Astrocyte of the hippocampus (primary cell): ENCODE results near the gene CTSZ.
"Not testable (repeated sequence)": the region's sequence is repeated elsewhere in the genome, so short reads cannot be mapped to it uniquely, and the experiment has no call there.

Source experiments
- DNase-seq: peaks from one replicate; pipeline ENCODE4 v3.0.0; 2011; ENCODE audit warnings: low read depth, low spot score

Gene CTSZ

GRCh38 chr20:58981628-58982364 lies 25.3 kb downstream of the CTSZ start:
- DNase-seq: no peak

DNA sequence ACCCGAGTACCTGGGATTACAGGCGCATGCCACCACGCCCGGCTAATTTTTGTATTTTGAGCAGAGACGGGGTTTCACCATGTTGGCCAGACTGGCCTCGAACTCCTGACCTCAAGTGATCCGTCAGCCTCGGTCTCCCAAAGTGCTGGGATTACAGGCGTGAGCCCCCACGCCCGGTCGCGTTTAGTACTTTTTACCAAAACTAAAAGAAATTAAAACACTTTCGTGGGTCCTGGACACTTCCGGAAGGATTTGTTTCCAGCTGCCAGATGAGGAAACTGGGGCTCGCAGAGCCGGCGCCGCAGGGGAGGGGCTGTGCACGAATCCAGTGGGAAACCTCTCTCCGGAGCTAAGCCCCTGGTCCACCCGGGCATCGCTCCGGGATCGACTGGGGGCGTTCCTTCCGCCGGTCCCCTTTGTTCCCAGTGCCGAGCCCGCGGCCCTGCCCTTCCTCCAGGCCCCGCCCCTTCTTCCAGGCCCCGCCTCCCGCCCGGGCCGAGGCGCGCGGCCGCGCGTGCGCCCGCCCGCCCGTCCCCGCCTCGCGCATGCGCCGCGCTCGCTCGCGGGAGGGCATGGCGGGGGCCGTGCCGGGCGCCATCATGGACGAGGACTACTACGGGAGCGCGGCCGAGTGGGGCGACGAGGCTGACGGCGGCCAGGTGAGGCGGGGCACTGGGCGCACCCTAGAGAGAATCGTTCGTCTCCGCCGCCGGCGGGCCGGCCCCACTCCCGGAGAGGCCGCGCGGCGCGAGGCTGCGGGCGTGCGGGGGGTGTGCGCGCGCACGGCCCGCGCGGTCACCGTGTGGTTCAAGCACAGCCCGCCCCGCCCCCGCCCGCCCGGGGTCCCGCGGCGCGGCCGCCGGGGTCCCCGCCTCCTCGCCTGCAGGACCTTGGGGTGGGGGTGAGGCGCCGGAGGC lies 26.1 kb downstream of the CTSZ start, which contains the start of gene NELFCD:
Gene NELFCD, plus strand, starts transcription at position 546 of the 917 bp plus-strand sequence. Its CDS starts 54 bp downstream, at position 600.
- DNase-seq: peak; percentile 97

GRCh38 chr20:58978351-58979190 lies 28.5 kb downstream of the CTSZ start:
- no peak for DNase-seq

GRCh38 chr20:58976061-58976730 lies 30.9 kb downstream of the CTSZ start:
- no peak for DNase-seq

DNA sequence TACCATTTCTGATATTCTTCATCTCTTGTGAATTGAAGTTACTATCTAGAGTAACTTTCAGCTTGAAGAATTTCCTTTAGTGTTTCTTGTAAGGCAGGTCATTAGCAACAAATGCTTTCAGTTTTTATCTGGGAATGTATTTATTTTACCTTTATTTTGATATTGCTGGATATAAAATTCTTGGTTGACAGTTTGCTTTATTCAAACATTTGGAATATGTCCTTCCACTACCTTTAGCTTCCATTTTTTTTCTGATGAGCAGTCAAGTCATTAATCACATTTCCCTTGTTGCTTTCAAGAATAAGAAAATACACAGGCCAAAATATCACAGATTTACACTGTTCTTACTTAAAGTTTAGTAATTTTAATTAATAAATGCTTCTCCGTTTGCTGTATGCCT lies 31.7 kb downstream of the CTSZ start:
- DNase-seq: no peak

GRCh38 chr20:58973866-58974265 lies 33.2 kb downstream of the CTSZ start:
- DNase-seq: no peak

- no peak for DNase-seq
Observed at GRCh38 chr20:58973179-58973578, 33.9 kb downstream of the CTSZ start.

DNA sequence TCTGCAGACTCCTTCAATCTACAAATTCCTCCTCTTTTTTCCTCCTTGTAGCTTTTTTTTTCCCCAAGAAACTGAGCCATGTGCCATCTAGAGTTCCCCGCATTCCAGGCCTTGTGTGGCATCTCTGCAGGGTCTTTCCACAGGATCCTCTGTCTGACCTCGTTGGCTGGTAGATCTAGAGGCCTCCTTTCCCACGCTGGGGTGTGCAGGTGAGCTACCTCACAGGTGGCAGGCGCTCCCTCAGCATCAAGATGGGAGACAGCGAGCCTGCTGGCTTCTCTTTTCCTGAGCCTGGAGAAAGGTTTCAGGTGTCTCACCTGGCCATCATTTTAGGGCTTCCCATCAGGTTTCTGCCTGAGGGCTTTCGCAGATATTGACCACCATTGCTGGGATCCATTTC lies 35.6 kb downstream of the CTSZ start:
- DNase-seq: no peak

DNA sequence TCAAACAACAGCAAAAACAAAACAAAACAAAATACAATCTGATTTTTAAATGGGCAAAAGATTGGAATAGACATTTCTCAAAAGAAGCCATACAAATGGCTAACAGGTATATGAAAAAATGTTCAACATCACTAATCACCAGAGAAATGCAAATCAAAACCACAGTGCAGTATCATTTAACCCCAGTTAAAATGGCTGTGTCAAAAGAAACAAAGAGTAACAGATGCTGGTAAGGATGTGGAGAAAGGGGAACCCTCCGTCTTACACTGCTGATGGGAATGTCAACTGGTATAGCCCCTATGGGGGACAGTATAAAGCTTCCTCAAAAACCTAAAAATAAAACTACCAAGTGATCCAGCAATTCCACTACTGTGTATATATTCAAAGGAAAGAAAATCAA lies 36.9 kb downstream of the CTSZ start:
- no peak for DNase-seq

DNA sequence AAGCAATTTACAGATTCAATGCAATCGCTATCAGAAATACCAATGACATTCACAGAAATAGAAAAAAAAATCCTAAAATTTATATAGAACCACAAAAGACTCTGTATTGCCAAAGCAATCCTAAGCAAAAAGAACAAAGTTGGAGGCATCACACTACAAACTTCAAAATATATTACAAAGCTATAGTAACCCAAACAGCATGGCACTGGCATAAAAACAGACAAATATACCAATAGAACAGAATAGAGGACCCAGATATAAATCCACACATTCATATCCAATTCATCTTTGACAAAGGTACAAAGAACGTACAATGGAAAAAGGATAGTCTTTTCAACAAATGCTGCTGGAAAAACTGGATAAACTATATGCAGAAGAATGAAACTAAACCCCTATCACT lies 37.6 kb downstream of the CTSZ start:
- DNase-seq: no peak

DNA sequence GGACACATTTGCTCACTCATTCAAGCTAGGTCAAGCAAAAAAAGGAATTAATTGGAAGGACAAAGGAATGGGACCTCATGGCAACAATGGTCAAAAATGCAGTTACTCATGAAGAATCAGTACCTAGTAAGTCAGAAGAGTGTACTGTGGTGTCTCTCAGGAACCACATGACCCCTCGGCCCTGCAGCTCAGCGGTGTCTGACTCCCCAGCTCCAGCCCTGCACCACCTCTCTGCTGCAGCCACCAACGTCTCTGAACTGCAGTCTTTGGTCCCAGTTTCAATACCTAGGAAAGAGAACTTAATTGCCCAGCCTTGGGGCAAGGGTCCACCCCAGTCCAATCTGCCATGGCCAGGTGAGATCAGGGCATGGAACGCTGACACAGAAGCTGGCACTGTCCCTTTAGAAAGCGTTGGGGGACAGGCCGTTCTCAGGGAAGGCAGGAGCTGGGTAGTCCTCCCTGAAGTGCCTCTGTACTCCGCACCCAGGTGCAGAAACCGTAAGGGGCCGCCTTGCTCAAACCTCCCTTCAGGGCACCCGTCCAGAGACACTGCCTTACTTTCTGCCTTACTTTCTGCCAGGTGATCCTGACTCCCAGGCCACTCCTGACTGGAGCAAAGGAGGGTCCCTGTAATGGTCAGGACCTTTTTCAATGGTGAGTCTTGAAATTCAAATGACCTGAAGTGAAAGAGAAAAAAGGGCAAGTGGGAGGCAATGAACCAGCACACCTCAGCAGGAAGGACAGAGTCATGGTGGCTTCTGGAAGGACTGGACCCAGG lies 39.2 kb downstream of the CTSZ start:
- no peak for DNase-seq

DNA sequence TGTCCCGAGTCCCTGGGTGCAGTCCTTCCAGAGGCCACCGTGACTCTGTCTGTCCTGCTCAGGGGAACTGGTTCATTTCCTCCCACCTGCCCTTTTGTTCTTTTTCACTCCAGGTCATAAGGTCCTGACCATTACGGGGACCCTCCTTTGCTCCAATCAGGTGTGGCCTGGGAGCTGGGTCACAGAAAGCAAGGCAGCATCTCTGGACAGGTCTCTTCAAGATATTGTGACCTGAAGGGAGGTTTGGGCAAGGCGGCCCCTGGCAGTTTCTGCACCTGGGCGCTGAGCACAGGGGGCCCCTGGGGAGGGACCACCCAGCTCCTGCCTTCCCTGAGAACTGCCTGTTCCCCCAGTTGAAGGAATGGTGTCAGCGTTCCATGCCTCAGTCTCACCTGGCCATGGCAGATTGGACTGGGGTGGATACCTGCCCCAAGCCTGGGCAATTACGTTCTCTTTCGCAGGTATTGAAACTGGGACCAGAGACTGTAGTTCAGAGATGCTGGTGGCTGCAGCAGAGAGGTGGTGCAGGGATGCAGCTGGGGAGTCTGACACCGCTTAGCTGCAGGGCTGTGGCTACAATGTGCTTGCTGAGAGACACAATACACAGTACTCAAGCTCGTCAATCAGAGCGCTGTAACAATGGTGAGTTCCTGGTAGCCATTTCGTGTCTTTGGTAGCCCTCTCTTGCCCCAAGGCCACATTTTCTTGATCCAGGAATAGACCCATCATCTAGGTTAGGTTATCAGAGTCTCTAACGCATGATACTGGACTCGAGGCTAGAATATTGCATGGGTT lies 41.6 kb downstream of the CTSZ start:
- DNase-seq: no peak

DNA sequence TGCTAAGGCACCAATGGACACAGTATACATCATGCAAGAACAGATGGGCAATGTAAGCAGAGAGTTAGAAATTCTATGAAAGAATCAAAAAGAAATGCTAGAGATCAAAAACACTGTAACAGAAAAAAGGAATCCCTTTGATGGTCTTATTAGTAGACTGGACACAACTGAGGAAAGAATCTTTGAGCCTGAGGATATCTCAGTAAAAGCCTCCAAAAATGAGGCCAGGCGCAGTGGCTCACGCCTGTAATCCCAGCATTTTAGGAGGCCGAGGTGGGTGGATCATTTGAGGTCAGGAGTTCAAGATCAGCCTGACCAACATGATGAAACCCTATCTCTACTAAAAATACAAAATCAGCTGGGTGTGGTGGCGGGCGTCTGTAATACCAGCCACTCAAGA lies 43.1 kb downstream of the CTSZ start:
- not testable (repeated sequence) for DNase-seq

- no peak for DNase-seq
Observed at GRCh38 chr20:58963060-58963584, 43.9 kb downstream of the CTSZ start.

DNA sequence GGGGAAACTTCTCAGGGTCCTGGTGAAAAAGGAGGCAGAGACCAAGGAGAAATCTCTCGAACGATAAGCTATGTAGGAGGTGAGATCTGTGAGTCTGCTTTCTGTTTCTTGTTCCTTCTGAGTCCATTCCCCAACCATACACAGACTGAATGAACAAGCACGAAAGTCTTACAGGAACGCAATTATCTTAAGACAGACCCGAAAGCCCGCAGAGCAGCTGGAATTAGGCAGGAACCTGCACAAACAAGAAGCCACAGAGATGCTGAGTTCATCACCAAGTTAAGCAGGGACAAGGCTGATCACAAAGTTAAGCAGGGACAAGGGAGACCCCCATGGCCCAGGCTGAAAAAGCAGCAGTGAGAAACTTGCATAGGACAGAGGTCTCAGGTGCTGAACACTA lies 47.4 kb downstream of the CTSZ start:
- no peak for DNase-seq

- DNase-seq: no peak
Observed at GRCh38 chr20:58956078-58956477, 51.0 kb downstream of the CTSZ start.

GRCh38 chr20:58953050-58953449 lies 54.0 kb downstream of the CTSZ start:
- DNase-seq: no peak

DNA sequence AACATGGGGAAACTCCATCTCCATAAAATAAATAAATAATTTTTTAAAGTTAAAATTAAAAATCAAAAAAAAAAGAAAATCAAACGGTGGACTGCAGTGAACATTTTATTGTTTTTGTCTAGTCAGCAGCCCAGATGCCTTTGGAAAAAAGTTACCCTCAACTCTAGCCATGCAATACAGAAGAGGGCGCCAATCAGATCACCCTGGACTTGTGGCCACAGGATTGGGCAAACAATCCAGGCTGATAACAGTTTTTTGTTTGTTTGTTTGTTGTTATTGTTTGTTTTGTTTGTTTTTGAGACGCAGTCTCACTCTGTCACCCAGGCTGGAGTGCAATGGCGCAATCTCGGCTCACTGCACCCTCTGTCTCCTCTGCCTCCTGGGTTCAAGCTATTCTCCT lies 56.5 kb downstream of the CTSZ start:
- no peak for DNase-seq

- DNase-seq: not testable (repeated sequence)
Observed at GRCh38 chr20:58947797-58948388, 59.2 kb downstream of the CTSZ start.
